Right lobe of liver (tissue), 6 donors: Measurements from ENCODE around the gene ANK2. TPM values are rescaled to one million over a fixed set of nuclear protein-coding genes. Genes with fewer than 3 reads are reported as not detected.

Source experiments
- ATAC-seq, 4 donors: fragments of 200-7000 bp; cut with Tn5 transposase; one replicate each; pipeline ENCODE4 v1.9.1; 2020; ENCODE audit warnings: mild to moderate bottlenecking in 4 of 4, moderate library complexity in 4 of 4
- DNase-seq, 3 donors: peaks; one replicate each; pipeline ENCODE4 v3.0.0-alpha.2; 2020
- H3K27ac ChIP-seq, 3 donors: fragments of 200-600 bp; one replicate each; pipeline ENCODE4 v1.8.0; 2022
- H3K27me3 ChIP-seq, 2 donors: fragments of 200-600 bp; one replicate each; pipeline ENCODE4 v1.8.0; 2022
- H3K36me3 ChIP-seq, 4 donors: fragments of 200-600 bp; sonication (generic) in 1 of 4; one replicate each; pipeline versions ENCODE4 v1.5.1 to v1.8.0; 2017 to 2022; ENCODE audit warnings: control low read depth in 1 of 4
- H3K4me1 ChIP-seq, 4 donors: fragments of 200-600 bp; sonication (generic) in 1 of 4; one replicate each; pipeline versions ENCODE4 v1.5.1 to v1.8.0; 2017 to 2022; ENCODE audit warnings: control low read depth in 1 of 4
- H3K4me3 ChIP-seq, 3 donors: fragments of 200-600 bp; one replicate each; pipeline ENCODE4 v1.8.0; 2022
- H3K9me3 ChIP-seq, 4 donors: fragments of 200-600 bp; sonication (generic) in 1 of 4; one replicate each; pipeline versions ENCODE4 v1.5.1 to v1.8.0; 2017 to 2022; ENCODE audit warnings: control low read depth in 1 of 4
- POLR2A ChIP-seq: fragments of 450-650 bp; IDR thresholded peaks from one replicate; pipeline ENCODE4 v1.6.1; 2017; ENCODE audit warnings: antibody characterized with exemption, mild to moderate bottlenecking
- WGBS: methylation state at CpG from one replicate; pipeline ENCODE4 v1.1.6; 2018; ENCODE audit warnings: low coverage, low lambda C conversion rate; ENCODE audit not compliant: insufficient coverage; ENCODE audit errors: missing lambda C conversion rate; 5-methylcytosine and 5-hydroxymethylcytosine counted together
- intact Hi-C, 2 donors: fragments of 100-400 bp; cut with DNase I; formaldehyde crosslinking; loops; one replicate each; pipeline versions ENCODE4 v1.11.2 to v1.14.1; 2022
- total RNA-seq, 6 experiments: library from RNA; depleted of rRNA in 2 of 6; stranded (reverse); fragments of >200 nt in 2 of 6; fragmentation: NEBNext Ultra II Directional in 3 of 6; extraction: Animal tissue kit (Norgen Biotek cat#: 25700) in 3 of 6; gene quantifications; one replicate each; pipeline versions ENCODE4 v1.1.0 to v1.2.4, GENCODE V29; 2016 to 2023
- TF ChIP-seq, protein P1 (sequence below), 4 donors: fragments of 200-600 bp in 3 of 4; fragments of 450-650 bp in 1 of 4; IDR thresholded peaks; one replicate each; pipeline versions ENCODE4 v1.5.1 to v1.8.0; 2016 to 2022; ENCODE audit warnings: antibody characterized with exemption in 4 of 4, mild to moderate bottlenecking in 2 of 4
- donor health status: DM: no; HTN: yes; CAD: no.
- donor health status: DM: no; HTN: no; CAD: no.
- donor health status: DM: no; HTN: no; CAD: no.
- donor health status: DM: no; HTN: yes; CAD: no.
- donor health status: DM: no; HTN: yes; CAD: no.

Gene ANK2
- total RNA-seq, 6 experiments from 2014 or later: 0.61 to 1.7 (median 1.1) TPM

DNA sequence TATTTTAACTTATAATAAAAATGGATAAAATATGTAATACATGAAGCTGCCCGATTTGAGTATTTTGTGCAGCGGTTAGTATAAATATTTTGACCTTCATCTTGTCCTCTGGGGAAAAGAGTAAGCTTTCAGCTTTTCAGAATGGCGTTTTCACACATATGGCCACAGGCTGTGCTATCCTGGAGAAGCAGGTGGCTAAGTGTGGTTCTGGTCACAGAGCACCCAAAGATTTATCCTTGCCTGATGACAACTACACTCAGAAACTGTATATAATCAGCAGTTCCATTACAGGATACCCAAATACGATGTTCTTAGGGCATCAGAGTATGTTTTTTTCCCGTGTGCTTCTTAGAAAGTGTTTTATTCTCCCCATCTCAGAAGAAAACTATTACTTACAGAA, 42.3 kb upstream of the ANK2 start:
- intact Hi-C loops: no loop called here
- Histone ChIP-seq H3K36me3 (no peaks in the 10 kb centered on the region), H3K9me3 (no peaks in the 10 kb centered on the region), H3K4me1 (no peaks in the 10 kb centered on the region), H3K27ac (no peak overlapping the region), H3K27me3 (no peaks in the 10 kb centered on the region), H3K4me3 (no peak overlapping the region)
- no peak for DNase-seq
- WGBS: 44% methylated on average over 5 of the region's 5 CpGs
- TF ChIP-seq, protein P1, sequence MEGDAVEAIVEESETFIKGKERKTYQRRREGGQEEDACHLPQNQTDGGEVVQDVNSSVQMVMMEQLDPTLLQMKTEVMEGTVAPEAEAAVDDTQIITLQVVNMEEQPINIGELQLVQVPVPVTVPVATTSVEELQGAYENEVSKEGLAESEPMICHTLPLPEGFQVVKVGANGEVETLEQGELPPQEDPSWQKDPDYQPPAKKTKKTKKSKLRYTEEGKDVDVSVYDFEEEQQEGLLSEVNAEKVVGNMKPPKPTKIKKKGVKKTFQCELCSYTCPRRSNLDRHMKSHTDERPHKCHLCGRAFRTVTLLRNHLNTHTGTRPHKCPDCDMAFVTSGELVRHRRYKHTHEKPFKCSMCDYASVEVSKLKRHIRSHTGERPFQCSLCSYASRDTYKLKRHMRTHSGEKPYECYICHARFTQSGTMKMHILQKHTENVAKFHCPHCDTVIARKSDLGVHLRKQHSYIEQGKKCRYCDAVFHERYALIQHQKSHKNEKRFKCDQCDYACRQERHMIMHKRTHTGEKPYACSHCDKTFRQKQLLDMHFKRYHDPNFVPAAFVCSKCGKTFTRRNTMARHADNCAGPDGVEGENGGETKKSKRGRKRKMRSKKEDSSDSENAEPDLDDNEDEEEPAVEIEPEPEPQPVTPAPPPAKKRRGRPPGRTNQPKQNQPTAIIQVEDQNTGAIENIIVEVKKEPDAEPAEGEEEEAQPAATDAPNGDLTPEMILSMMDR (IDR thresholded peaks at IDR 0.05): no peak
- TF ChIP-seq POLR2A: no peak
- no peak for ATAC-seq

DNA sequence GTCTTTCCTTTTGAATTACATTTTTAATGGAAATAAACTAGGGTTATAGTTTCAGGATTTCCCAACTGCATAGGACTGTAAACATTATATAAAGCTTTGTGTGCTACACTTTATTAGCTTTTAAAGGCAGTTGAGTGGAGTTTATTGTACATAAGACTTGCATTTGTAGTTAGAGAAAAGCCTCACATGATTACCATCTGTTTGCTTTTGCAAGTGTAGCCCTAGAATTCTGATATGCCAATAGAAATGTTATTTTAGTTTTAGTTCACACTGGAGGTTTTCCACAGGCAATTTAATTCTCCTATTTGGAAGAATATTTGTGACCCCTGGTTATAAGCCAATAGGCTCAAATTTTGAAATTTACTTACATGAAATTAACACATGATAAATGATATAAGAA, 41.3 kb upstream of the ANK2 start:
- Histone ChIP-seq H3K27me3 (no peaks in the 10 kb centered on the region), H3K4me1 (no peaks in the 10 kb centered on the region), H3K27ac (no peak overlapping the region), H3K9me3 (no peaks in the 10 kb centered on the region), H3K4me3 (no peak overlapping the region), H3K36me3 (no peaks in the 10 kb centered on the region)
- ATAC-seq: no peak
- no peak for DNase-seq
- intact Hi-C loops: no loop called here
- no peak for TF ChIP-seq POLR2A
- TF ChIP-seq, protein P1 (IDR thresholded peaks at IDR 0.05): no peak

DNA sequence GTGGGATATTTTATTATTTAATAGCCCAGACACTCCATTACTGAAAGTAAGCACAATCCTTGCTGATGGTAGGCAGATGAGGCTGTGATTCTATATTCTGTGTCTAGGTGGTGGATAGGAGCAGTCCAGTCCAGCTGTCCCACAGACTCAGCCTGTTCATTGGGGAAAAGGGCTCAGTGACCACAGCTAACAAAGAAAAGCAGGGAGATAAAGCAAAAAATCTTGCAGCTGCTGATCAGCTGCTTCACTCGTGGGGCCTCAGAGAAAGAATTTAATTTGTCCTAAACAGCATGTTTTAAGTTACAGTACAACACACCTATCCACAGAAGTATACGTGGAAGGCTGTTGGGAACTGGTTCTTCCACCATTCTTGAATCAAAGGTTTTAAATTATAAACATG, 40.7 kb upstream of the ANK2 start:
- Histone ChIP-seq H3K27me3 (no peaks in the 10 kb centered on the region), H3K36me3 (no peaks in the 10 kb centered on the region), H3K4me1 (no peaks in the 10 kb centered on the region), H3K27ac (no peak overlapping the region), H3K4me3 (no peak overlapping the region), H3K9me3 (no peaks in the 10 kb centered on the region)
- intact Hi-C loops: no loop called here
- WGBS: 41% methylated on average over 2 of the region's 2 CpGs
- TF ChIP-seq, protein P1 (IDR thresholded peaks at IDR 0.05): no peak
- no peak for TF ChIP-seq POLR2A
- DNase-seq: no peak
- ATAC-seq: no peak

GRCh38 chr4:113009461-113009860, 40.0 kb upstream of the ANK2 start:
- Histone ChIP-seq H3K4me1 (no peaks in the 10 kb centered on the region), H3K36me3 (no peaks in the 10 kb centered on the region), H3K9me3 (no peaks in the 10 kb centered on the region), H3K27me3 (no peaks in the 10 kb centered on the region), H3K4me3 (no peak overlapping the region), H3K27ac (no peak overlapping the region)
- no peak for TF ChIP-seq POLR2A
- TF ChIP-seq, protein P1 (IDR thresholded peaks at IDR 0.05): no peak
- intact Hi-C loops: no loop called here
- DNase-seq (no peak), ATAC-seq (no peak)
- WGBS: 69% methylated on average over 2 of the region's 2 CpGs

DNA sequence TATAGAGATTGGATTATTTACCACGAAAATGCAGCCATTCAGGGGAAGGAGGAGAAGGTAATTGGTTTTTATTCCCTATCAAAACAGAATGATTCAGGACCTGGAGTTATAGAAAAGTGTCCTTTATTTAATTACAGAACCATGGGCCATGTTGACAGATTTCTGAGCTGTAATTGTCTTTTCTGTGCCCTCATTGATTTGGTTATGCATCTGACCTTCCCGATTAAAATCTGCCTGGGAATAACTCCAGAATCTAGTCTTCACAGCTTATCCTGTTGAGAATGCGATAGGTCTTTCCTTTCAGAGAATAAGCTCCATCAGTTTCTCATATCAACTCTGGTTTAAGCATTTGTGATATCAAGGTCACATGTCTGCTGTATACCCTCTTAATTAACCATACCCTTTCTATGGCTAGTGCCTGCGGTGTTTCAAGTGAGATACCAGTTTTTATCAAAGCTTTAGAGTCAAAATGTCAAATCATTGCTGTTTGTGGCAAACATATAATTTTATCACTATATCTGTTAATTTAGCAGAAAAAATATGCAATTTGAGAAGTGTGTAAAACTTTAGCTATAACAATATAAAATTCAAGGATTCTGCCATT, 37.2 kb upstream of the ANK2 start:
- intact Hi-C loops: no loop called here
- TF ChIP-seq, protein P1 (IDR thresholded peaks at IDR 0.05): no peak
- TF ChIP-seq POLR2A: no peak
- 60% methylated on average over 4 of the region's 4 CpGs for WGBS

More for the DNA sequence above, 37.2 kb upstream of the ANK2 start:
- Histone ChIP-seq H3K36me3 (no peaks in the 10 kb centered on the region), H3K27ac (no peak overlapping the region), H3K27me3 (no peaks in the 10 kb centered on the region), H3K4me3 (no peak overlapping the region), H3K4me1 (no peaks in the 10 kb centered on the region), H3K9me3 (no peaks in the 10 kb centered on the region)
- ATAC-seq (no peak), DNase-seq (no peak)
